NCI-H2029 (cell line): ENCODE results near the gene POLR1D.
A peak's percentile ranks its signal among the peaks of the same experiment; 100 is the strongest.

Experiments used
- DNase-seq: peaks from one replicate; lab custom pipeline; 2025; lab: John Stamatoyannopoulos, UW

POLR1D gene

GRCh38 chr13:27621366-27622101, at the start of gene POLR1D:
POLR1D (plus strand) TSS chr13:27621892; CDS start chr13:27621984, 92 bp downstream.
- peak; percentile 73 for DNase-seq

GRCh38 chr13:27572234-27572901, 49.3 kb upstream of the POLR1D start:
- DNase-seq, result no peak

DNA sequence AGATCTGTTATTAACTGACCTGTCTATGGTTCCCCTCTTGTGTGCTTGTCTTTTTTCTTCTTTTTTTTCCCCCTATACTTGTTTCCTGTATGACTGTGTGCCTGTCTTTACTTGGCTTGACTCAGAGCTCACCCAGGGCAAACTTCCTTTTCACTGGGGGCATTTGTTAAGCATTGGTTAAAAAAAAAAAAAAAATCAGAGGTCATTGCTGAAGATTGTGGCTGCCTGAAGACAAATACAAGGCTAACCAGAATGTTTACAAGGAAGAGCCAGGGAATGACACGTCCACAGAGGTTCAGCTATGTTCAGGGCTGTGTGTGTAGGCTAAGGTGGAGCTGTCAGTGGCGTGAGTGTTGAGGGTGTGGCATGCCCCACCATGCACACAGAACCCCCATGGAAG, 48.4 kb upstream of the POLR1D start:
- no peak for DNase-seq

DNA sequence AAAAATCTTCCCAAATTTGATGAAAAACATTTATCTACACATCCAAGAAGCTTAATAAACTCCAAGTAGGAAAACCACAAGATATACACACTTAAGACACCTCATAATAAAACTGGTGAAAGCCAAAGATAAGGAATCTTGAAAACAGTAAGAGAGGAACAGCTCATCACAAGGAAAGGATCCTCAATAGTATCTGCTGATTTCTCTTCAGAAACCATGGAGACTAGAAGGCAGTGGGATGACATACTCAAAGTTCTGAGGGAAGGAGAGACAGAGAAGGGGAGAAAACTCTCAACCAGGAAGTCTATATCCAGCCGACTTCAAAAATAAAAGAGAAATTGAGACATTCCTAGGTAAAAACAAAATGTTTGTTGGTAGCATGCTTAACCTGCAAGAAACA, 47.0 kb upstream of the POLR1D start:
- DNase-seq, result no peak

DNA sequence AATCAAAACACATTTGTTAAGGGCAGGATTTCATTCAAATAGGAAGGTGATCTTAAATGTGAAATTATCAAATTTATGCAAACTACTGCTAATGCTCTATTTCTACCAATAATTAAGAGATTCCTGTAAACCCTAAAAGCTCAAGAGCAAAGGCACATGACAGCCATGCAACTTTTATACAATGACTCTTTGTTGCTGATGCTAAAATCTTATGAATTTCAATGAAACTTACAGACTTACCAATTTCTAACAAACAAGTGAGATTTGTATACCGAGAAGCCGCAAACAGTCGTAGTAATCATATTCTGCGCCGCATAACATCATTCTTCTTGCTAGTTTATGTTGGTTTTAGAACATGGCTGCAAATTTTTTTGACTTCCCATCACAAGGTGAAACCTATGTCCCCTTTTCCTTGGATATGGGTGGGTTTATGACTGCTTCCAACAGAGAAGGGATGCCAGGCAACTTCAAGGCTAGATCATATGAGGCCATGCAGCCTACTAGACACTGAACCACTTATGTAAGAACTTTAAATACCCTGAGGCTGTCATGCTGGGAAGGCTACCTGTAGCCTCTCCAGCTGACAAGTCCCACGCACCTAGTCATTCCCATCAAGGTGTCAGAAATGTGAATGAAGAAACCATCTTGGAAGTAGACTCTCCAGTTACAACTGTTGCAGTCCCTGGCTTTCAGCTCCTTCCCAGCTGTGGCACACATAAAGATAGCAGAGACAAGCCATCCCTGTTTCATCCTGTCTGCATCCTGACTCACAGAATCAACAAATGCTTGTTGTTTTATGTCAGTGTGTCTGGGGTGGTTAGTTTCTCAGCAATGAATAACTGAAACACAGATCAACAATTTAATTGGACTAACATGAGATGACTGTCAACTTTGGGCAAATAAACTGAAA, 43.3 kb upstream of the POLR1D start:
- DNase-seq, result no peak

DNA sequence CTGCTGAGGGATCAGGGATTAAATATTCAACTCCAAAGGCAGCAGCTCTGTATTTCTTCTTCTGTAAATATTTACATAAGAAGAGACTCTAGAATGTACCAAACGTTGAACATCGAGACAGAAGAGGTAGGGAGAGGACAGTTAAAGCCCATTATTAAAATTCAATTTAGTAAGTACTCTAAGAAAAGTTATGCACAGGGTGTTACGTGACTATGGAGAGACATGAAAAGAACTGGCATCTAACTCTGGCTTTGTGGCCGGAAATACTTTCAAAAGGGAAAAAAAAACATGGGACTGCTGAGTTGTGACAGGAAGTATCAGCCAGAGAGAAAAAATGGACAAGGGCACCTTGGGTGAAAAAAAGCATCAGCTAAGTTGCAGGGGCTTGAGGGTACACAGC, 38.0 kb upstream of the POLR1D start:
- DNase-seq, result no peak

- no peak for DNase-seq
These were observed 34.5 kb upstream of the POLR1D start for GRCh38 chr13:27587095-27587746.

GRCh38 chr13:27588405-27588804, 33.3 kb upstream of the POLR1D start:
- DNase-seq, result no peak

- DNase-seq, result no peak
These were observed 28.8 kb upstream of the POLR1D start for GRCh38 chr13:27592865-27593264.

DNA sequence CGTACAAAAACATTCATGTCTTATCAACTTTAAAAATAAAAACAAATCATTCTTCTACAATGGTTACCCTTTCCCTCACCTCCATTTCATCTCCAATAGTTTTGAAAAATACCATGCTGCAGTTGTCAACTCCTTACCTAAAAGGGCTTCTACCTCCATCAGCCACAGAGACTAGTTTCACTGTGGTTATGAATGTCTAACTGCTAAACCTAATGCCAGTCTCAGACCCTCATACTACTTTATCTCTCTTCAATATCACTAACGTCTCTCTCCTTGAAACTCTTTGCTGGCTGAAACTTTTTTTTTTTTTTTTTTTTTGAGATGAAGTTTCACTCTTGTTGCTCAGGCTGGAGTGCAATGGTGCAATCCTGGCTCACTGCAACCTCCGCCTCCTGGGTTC, 28.4 kb upstream of the POLR1D start:
- no peak for DNase-seq

DNA sequence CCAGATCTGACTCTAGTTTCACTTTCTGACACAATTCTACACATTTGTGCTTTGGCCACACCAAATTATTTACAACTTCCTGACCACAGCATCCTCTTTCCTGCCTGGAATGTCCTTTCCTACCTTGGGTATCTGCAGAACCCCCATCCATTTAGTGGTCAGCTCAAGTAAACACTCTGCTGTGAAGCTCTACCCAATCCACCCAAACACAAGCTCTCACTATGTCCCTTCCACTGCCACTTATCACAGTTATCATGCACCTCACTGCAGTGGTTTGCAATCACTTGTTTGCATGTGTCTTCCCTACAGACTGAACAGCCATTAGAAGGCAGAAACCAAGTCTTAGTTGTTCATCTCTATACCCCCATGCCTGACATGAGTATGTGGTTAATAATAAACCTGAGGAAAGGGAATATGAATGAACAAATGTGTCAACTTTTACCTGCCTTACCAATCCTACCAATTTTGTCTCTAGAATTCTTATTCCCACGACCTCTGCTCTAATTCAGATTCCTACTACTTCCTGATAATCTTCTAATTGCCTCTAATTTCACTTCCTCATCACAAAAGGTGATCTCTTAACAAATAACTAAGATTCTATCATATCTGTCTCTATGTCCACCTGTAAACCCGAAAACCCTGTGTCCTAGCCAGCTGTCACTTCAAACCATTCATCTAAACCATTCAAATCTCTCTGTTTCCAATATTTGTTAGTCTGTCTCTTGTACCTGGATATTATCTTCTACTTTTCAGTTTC, 26.5 kb upstream of the POLR1D start:
- DNase-seq, result no peak

- DNase-seq, result no peak
These were observed 22.6 kb upstream of the POLR1D start for GRCh38 chr13:27599096-27599495.

- no peak for DNase-seq
These were observed 21.7 kb upstream of the POLR1D start for GRCh38 chr13:27599845-27600553.

GRCh38 chr13:27600711-27601110, 21.0 kb upstream of the POLR1D start:
- no peak for DNase-seq

DNA sequence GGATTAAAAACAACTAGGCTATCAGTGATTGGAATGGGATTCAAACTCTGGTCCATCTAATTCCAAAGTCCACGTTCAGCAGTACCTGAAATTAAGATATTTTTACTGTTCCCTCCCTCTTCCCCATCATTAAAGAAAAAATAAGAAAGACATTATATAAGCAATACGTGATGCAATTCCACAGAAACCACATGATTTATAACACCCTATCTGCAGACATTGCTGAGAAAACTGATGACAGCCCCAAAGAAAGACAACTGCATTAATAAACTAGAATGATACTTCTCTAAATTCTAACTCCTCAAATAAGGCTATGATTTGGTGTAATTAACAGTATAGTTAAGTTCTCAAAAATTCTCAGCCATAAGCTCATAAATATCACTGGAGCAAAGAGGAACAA, 20.5 kb upstream of the POLR1D start:
- DNase-seq, result no peak

DNA sequence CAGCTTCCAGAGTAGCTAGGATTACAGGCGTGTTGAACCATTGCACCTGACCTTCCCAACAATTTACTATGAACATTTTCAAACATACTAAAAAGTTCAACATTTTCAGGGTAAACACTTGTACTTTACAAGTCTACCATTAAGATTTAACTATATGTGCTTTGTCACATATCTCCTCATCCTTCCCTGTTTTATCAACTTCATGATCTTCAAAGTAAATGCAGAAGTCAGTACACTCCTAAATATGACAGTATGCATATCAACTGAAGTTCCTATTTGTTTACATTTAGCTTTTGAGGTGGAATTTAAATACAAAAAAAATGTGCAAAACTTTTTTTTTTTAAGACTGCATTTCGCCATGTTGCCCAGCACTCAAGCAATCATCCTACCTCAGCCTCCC, 19.9 kb upstream of the POLR1D start:
- no peak for DNase-seq

DNA sequence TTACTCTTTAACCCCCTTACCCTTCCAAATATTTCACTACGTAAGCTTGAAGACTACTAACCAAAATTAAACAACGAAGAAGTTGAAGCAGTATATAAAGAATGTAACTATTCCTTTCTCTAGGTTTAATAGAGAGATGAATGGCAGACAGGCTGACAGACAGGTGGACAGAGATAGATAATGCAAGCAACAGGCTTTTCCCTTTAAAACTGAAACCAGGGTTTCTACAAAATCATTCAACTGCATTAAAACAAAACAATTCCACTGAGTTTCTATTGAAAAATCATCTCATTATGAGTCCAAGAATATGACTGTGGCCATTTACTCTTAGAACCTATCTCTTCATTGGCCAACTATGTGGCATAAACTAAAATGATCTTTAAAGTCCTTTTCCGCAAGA, 16.6 kb upstream of the POLR1D start:
- DNase-seq, result no peak

GRCh38 chr13:27605610-27606200, 16.0 kb upstream of the POLR1D start:
- no peak for DNase-seq

DNA sequence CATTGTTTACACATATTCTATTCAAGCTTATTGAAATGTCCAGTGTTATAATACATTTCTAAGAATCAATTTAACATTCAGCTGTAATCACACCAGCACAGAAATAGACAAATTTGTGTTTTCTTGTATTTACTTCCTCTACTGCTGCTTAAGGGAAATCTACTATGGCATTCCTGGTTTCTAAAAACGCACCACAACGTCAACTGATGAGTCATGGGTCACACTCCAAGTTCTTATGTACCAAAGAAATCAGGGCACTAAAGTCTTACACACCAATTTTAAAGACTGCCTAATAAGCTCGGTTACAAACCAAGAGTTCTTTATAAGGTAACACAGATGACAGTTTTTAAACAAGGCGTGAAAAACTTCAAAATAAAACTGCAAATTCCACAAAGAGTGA, 14.6 kb upstream of the POLR1D start:
- DNase-seq, result no peak

- DNase-seq, result no peak
These were observed 8.1 kb upstream of the POLR1D start for GRCh38 chr13:27613628-27614027.
